Measurements from ENCODE around the gene NSD2.

NSD2 gene

DNA sequence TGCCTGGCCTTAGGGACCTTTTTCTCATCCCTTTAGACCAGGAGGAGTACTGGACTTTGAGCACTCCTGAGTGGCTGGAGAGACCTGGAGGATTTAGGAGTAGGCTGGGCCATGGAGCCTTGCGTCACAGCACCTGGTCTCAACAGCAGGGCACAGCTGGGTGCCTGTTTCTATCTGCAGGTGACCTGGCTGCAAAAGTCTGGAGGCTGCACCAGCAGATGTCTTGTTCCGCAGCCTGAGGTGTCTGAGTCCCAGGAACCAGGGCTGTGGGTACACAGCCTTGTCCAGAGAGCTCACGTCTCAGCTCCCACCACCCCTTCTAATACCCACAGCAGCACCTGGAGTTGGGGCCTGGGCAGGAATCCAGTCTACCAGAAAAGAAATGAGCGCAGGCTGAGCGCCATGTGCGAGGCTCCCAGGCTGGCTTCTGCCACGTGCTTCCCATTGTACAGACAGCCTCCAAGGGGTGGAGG is 5.0 kb upstream of the NSD2 start:
- DNase-seq, result no peak

DNA sequence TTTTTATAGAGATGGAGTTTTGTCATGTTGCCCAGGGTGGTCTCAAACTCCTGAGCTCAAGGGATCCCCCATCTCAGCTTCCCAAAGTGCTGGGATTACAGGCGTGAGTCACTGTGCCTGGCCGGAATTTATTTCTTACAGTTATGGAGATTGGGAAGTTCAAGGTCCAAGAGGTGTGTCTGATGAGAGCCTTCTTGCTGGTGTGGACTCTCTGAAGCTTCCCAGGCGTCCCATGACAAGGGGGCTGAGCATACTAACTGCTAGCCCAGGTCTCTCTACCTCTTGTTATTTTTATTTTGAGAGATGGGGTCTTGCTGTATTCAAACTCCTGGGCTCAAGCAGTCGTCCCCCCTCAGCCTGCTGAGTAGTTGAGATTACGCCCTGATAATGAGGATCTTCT is 2.9 kb upstream of the NSD2 start:
- no peak for DNase-seq

DNA sequence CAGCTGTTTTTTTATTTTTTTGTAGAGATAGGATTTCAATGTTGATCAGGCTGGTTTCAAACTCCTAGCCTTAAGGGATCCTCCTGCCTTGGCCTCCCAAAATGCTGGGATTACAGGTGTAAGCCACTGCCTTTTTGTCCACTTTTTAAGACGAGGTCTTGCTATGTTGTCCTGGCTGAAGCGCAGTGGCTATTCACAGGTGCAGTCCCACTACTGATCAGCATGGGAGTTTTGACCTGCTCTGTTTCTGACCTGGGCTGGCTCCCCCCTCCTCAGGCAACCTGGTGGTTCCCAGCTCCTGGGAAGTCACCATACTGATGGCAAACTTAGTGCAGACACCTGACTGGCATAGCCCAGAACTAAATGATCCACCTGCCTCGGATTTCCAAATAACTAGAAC is 2.3 kb upstream of the NSD2 start:
- DNase-seq, result no peak

DNA sequence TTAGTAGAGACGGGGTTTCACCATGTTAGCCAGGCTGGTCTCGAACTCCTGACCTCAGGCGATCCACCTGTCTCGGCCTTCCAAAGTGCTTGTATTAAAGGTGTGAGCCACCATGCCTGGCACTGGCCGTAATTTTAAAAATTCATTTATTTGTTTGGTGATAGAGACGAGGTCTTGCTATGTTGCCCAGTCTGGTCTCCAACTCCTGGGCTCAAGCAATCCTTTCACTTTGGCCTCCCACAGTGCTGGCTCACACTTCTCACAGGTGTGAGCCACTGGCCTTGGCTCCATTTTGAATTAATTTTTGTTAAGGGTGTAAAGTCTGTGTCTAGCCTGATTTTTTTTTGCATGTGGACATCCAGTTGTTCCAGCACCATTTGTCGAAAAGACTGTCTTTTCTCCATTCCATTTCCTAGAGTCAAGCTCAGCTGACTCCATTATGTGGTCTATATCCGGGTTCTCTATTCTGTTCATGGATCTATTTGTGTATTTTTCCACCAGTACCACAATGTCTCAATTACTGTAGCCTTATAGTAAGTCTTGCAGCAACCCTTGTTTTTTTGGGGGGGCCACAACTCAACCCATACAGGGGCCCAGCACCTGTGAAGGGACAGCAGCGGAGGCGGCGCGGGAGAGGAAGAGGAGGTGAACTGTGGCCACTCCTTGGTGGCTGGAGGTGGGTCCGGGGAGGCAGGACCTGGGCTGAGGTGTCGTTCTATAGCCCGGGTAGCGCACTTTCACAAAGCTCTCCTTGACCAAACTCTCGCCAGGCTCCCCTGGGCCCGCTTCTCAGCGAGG is 1.5 kb upstream of the NSD2 start:
- no peak for DNase-seq

DNA sequence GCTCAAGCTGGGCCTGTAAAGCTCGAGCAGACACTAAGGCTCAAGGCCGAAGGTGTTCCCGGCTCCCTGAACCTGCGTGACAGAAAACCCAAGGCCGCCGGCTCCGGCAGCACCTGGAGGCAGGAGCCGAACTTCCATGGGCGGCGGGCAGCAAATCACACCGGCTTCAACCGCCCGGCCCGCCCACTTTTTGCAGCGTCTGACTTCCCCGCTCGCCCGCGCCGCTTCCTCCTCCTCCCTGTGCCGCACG is 940 bp upstream of the NSD2 start:
- DNase-seq, result peak; percentile 80

DNA sequence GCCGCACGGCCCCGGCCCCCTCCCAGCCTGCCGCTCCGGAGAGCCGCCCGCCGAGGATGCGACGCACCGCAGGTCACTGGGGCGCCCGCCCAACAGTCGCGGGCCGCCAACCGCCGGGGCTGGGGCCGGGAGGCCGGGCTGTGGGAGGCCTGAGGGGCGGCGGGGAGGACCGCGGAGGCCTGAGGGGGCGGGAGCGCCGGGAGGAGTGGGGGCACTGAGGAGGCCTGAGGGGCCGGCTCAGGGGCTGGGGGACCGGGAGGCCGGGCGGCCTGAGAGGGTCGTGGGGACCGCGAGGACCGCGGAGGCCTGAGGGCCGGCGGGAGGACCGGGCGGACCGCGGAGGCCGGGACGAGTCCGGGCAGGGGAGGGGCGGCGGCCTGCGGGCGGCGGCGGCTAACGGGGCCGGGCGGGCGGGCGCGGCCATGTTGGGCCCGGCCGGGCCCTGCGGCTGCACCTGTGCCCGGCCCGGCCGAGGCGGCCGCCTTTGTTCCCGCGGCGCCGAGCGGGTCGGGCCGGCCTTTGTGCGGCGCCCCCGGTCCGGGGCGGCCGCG is 353 bp downstream of the NSD2 start:
- DNase-seq, result no peak

DNA sequence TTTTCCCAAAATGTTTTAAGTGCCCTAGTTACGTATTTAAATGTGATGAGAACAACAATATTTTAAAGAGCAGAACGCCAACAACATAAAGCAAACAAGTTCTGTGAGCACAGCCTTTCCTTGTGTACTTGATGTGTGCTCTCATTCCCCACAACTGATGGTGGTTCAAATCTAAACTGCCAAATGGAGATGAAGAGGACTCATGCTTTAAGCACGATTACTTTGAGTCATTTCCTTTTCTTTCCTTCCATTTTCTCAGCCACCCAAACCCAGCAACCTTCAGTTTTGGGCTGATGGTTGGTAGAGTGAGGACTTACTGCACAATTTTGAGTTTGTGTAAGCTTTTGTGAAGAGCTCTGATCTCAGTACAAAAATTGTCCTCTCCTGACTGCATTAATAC is 1.7 kb downstream of the NSD2 start:
- DNase-seq, result peak; percentile 82

DNA sequence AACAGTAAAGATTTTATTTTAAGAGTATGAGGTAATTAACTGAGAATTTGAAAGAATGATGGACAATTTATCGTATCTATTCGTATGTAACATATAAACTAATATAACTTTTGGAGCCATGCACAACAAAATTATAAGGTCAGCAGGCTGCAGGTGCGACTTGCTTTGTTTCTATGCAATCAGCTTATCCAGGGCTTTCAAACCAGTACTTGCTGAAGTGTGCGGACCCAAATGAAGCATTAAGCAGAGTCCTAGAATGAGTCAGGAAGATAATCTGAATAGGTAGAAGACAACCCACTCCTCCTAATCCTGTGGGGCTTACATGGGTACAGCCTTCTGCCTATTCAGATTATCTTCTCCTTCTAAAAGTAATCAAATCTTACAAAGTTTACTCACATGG is 2.1 kb downstream of the NSD2 start:
- no peak for DNase-seq

DNA sequence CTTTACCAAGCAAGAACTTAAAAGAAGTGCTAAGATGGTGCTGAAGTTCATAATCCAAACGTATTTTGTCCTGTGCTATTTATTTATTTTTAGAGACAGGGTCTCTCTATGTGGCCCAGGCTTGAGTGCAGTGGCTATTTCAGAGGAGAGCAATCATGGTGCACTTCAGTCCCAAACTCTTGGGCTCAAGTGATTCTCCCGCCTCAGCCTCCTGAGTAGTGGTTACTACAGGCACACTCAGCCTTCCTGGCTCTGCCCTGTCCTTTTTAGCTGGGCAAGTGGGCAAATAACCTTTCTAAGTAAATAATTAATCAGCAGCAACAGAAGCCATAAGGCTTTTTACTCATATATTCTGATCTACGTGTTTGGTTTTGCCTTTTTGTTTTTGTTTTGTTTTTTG is 2.6 kb downstream of the NSD2 start:
- no peak for DNase-seq

DNA sequence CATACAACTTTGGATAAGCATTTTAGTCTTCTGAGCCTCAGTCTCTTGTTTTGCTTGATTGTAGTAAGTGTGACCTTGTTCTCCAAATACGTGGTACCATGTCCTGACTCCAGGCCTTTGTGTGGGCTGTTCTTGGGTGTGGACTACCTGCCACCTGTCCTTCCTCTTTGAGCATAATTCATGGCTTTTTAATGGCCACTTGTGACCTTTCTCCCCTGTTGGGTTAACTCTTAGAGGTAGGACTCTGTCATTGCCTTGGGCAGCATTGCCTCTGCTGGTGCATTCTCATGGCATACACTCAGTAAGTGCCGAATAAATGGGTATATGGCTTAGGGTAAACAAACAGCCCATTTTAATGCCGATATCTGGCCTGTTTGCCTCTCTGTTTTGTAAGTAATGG is 3.0 kb downstream of the NSD2 start:
- DNase-seq, result no peak

DNA sequence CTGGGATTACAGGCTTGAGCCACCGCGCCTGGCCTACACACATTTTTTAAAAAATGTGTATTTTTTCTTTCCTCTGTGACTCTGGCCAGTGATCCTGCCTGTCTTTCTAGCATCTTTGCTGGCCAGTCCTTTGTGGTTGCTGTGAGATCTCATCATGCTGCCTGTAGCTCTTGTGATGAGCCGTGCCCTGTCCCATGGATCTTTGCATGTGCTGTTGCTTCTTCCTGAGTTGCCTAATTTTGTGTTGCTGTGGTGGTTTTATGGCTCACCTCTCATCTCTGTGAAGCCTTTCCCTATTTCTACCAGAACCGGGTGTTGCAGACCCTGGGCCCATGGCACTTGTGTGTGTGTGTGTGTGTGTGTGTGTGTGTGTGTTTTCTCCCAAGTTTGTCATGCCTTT is 8.3 kb downstream of the NSD2 start:
- no peak for DNase-seq

DNA sequence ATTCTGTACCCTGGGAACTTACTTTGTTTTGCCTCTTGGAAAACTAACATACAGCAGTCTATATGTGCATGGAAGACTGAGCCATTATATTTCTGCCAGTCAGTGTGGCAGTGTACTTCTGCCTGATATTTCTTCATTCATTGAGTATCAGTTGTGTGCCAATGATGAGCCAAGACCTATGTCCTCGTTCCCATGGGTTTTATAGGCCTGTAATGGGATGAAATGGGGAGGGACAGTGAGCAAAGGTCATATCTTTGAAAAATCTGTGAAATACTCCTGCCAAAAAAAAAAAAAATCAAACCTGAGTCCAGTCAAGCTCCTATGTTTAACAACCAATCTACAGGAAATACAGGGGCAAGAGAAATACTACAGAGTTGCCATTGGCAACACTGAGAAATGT is 9.1 kb downstream of the NSD2 start:
- no peak for DNase-seq

DNA sequence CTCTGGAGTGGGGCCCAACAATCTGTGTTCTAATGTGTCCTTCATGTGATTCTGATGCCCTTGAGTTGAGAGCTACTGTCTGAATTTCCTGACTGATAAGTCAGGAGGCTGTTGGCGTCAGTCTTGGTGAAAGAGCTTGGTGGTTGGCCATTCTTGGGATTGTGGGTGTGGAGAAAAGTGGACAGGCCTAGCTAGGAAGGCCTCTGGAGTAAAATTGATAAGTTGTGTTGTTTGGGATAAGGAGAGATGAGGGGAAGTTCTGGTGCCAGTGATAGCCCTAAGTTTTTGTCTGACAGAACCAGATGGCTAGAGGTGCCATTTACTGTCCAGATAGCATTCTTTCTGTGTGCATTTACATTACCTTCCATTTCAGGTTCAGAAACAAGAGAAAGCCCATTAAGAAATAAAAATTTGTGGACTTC is 11.7 kb downstream of the NSD2 start:
- no peak for DNase-seq

DNA sequence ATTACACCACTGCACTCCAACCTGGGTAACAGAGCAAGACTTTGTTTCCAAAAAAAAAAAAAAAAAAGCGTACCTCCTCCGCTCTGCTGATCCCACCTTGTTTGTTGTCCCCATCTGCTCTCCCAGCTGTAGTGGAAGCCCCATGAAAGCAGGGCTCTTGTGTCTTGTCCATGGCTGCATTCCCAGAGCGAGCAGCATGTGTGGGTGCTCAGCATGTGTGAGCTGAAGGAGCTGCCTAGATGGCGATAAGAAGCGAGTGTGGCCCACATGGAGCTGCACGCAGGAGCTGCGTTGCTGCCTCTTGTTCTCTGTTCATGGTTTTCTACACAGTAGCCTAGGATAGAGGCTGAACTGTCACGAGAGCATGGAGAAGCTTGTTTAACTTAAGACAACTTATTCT is 12.4 kb downstream of the NSD2 start:
- DNase-seq, result no peak

DNA sequence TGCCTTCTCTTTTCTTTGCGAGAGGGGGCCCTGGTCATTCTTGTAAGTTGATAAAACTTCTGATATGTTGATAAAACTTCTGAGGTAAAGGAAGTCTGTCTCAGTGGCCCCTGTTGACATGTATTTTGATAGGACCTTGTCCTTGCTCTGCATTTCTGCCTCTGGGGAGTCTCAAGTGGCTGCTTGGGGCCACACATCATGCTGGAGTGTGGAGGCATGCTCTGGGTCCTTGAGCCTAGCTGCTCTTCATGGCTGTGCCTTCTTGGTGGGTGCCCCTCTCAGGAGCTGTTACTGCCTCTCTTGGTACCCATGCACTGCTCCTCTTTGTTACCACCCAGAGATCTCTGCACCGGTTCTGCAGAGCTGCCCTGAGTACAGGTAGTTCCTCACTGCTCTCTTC is 14.2 kb downstream of the NSD2 start:
- no peak for DNase-seq

DNA sequence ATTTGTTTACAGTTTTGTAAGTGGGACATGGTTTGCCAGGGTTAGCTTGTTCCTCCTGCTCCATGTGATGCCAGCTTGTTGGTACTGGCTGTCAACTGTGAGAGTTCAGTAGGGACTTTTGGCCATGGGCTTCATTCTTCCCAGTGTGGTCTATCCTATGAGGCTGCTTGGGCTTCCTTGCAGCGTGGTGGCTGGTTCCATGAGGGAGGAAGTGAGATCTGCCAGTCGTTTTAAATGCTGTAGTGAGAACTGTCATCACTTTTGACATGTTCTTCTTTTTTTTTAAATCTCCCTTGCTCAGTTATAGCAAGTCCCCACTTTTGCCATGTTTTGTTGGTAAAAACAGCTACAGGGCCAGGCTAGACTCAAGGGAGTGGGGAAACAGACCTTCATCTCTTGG is 15.9 kb downstream of the NSD2 start:
- no peak for DNase-seq

DNA sequence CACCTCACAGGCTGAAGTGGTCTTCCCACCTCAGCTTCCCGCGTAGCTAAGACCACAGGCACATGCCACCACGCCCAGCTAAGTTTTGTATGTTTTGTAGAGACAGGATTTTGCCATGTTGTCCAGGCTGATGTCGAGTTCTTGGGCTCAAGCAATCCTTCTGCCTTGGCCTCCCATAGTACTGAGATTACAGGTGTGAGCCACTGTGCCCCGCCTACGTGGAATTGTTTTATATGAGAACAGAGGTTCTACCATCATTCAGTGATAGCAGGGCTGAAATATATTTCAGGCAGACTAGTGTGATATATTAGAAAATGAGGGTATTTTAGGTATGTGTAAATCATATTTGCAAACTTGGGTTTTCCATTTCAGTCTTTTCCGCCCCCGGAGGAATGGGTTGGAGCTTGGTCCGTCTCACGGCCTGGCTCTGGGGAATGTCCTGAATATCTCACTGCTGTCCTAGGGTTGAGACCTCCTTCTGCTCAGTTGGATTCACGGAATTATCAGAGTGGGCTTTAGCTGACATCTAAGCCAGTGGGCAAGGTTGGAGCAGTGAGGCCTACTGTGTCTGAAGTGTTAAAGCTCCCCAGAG is 19.9 kb downstream of the NSD2 start:
- DNase-seq, result no peak

DNA sequence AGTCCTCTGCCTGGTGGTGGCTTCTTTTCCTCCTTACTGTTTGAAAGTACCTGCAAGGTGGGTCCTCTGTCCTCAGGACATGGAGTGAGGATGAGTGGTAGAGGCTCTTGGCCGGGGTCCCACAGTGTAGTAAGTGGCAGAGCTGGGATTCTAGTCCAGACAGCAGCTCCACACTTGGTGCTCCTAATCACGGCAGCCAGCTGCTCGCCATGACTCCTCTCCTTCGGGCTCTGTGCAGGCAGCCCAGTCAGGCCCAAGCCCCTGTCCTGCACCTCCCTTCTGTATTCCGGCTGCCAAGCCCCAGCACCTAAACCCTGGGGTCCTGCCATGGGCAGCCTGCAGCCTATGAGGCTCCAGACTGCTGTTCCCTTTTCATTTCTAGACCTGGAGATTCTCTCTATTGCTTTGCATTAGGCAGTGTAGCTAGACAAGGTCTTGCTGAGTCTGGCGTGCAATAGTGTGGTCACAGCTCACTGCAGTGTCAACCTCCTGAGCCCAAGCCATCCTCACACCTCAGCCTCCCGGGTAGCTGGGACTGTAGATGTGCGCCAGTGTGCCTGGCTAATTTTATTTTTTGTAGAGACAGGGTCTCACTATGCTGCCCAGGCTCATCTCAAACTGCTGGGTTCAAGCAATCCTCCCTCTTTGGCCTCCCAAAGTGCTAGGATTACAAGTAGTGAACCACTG is 24.9 kb downstream of the NSD2 start:
- DNase-seq, result no peak

DNA sequence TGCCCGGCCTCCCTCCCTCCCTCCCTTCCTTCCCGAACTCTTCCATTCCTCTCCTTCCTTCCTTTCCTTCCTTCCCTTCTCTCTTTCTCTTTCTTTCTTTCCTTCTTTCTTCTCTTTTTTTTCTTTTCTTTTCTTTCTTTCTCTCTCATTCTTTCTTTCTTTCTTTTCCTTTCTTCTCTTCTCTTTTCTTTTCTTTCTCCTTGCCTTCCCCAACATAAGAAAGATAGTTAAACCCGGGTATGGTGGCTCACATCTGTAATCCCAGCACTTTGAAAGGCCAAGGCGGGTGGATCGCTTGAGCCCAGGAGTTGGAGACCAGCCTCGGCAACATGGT is 25.4 kb downstream of the NSD2 start:
- DNase-seq, result no peak

DNA sequence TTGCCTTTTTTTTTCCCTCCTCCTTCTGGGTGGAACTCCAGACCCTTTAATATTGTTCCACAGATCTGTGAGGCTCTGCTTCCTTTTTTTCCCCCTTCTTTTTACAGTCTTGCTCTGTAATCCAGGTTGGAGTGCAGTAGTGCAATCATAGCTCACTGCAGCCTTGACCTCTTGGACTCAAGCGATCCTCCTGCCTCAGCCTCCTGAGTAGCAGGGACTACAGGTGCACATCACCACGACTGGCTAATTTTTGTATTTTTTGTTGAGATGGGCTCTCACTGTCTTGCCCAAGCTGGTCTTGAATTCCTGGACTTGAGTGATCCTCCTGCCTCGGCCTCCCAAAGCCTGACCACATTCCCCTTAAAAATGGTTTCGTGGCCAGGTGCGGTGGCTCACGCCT is 26.8 kb downstream of the NSD2 start:
- DNase-seq, result no peak

DNA sequence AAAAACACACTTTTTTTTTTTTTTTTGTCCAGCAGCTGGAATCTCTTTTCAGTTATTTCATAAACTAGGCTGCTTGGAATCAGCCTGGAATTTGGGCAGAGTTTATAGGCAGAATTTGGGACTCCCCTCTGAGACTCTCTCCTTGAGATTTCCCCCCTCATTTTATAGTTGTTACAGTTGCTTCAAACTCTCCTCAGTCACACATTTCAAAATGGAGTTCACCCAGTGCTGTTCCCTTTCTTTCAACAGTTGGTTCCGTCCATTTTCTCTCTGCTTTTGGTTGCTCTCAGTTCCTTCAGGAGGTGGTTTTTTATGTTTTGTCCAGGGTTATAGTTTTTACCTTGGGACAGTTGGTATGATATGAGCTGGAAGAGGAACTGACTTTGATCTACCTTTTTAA is 27.5 kb downstream of the NSD2 start:
- no peak for DNase-seq

DNA sequence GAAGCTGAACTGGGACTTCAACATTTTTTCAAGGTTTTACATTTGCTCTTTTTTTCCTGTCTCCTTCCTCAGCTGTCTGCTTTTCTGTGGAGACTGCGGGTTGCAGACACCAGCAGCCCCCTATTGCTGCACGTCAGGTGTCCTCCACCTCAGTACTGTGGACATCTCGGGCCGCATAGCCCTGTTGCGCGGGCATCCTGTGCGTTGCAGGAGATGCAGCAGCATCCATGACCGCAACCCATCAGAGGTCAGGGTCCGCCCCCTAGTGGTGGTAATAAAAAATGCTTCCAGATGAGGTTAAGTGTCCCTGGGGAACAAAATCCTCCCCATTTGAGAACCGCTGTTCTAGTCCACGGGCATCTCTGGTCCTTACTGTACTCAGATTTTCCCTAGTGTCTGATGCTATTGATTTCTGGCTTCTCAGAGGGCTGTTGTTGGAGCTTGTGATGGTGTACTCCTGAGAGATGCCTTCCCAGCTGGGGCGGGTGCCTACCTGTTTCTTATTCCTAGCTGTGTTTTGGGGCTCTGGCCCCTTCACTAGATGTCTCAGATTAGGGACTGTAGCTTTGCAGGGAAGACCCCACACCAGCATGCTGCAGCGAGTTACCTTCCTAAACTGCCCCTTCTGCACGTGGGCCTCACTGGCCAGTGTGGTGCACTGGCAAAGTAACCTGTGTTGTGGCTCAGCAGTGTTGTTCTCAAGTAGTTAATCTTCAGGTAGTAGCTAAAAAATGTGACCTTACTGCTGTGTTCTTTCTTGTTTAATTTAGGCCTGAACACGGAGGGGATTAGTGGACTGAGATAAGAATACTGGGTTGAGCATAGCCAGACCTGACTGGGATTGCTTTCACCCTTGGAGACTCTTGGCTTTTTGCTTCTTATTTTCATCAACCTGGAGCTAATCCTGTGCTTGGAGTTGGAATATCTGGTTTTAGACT is 28.2 kb downstream of the NSD2 start:
- peak; percentile 76 for DNase-seq

DNA sequence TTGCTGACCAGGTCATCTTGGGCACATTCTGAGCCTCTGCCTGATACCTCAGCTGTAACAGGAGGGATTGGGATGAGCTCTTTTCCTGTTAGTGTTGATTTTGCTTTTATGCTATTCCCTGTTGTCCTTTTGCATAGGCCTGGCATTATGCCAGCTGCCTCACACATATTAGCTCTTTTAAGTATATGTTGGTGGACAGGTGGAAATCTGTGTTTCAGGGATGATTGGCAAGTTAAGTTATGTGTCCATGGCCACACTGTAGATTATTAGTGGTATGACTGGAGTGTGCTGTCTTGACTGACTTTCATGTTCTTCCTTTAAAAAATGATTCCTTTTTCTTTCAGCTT is 28.9 kb downstream of the NSD2 start:
- no peak for DNase-seq

Data from fibroblast of skin of right quadriceps (primary cell).